Globus pallidus (tissue), 1 donor: Measurements from ENCODE around the gene TANC1.
"Not testable (repeated sequence)": the region's sequence is repeated elsewhere in the genome, so short reads cannot be mapped to it uniquely, and the experiment has no call there.

Source experiments
- DNase-seq: peaks from one replicate; pipeline ENCODE4 v3.0.0-alpha.2; 2015; ENCODE audit warnings: low spot score

TANC1 gene

GRCh38 chr2:159140070-159140769 lies 171.8 kb downstream of the TANC1 start:
- DNase-seq = no peak

DNA sequence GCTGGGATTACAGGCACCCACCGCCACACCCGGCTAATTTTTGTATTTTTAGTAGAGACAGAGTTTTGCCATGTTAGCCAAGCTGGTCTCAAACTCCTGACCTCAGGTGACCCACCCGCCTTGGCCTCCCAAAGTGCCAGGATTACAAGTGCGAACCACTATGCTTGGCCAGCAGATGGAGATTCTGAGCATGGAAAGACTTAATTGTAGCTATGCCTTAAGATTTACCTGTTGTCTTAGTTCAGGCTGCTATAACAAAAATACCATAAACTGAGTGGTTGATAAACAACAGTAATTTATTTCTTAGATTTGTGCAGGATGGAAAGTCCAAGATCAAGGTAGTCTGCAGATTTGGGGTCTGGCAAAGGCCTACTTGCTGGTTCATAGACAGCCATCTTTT lies 172.4 kb downstream of the TANC1 start:
- DNase-seq = not testable (repeated sequence)

DNA sequence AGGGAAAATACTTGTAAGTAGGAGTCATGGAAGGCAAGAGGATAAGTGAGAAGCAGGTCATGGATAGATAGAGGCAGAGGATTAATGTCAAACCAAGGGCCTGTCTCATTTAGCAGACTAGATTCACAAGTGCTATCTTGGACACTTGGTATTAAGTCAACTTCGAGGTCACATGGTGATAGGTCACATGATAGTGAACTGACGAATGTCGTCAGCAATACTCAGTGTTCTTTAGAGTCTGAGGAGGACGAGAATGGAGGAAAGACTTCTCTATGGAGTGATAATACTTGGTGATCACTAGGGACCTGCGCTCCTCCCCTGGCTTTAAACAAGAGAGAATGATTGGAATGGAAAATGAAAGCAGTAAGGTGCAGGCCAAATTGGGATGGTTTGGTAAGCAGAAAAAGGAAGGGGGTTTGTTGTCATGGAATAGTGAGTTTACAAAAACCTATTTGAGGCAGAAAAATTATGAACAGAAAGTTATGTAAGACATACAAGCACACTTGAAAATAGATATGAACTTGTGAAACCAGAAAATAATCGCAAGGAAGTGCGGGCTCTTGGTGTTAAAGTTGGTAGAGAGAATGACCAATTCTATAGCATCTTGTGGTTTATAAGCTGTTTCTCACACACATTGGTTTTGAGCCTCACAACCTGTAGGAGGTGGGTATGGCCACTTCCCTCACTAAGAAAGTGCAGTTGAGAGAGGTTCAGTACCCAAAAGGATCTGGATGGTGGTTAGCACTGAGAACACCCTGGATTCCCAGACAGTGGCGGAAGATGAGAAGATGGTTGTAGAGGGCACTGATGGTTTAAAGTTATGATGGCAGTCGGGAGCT lies 176.6 kb downstream of the TANC1 start:
- no peak for DNase-seq

GRCh38 chr2:159145745-159146354 lies 177.4 kb downstream of the TANC1 start:
- no peak for DNase-seq

- no peak for DNase-seq
Observed at GRCh38 chr2:159146996-159147666, 178.7 kb downstream of the TANC1 start.

DNA sequence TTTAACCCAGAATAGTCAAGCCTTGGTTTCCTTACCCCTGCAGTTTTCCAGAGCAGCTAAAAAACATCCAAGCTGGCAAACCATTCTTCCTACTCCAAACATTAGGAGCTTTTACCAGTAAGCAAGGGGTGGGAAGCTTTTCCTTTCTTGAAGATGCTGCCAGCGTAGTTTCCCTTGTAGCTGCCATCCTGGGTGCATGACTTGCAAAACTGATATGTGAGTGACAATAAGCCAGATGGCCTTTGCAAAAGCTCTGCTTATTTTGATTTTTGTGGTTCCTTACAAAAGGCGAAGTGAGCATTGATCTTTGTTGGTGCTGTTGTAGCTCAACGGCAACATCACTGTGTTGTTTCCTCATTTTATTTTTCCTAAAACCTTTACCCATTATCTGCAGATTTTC lies 179.2 kb downstream of the TANC1 start:
- no peak for DNase-seq

DNA sequence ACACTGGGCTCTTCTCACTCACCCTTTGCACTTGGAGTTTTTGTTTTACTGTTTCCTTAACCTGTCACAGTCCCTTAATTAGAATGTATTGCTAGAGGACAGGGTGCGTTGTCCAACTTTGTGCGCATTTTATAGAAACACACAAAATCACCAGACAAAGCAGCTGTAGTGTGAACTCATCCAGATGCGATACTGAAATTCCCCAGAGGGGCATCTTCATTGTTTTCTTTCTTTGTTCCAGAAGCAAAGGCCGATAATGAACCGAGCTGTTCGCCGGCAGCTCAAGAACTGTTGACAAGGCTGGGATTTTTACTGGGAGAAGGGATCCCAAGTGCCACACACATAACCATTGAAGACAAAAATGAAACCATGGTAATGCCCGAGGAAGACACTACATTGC lies 180.5 kb downstream of the TANC1 start:
- DNase-seq = no peak

DNA sequence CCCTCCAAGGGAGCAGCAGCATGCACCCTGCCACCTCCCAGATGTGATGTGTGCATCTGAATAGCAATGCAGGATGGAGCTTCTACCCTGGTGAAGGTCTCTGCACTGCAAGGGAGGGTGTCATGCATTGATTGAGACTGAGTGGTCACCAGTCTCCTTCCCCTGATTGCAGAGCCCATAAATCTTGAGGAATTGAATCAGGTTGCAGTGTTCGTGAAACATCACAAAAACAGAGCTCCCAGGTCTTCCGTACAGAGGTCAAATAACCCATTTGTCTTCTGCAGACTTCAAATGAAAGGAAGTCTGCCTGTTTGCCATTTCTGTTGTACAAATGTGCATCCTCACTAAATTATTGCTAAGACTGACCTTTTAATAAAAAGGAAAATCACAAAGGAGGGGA lies 181.3 kb downstream of the TANC1 start:
- no peak for DNase-seq

DNA sequence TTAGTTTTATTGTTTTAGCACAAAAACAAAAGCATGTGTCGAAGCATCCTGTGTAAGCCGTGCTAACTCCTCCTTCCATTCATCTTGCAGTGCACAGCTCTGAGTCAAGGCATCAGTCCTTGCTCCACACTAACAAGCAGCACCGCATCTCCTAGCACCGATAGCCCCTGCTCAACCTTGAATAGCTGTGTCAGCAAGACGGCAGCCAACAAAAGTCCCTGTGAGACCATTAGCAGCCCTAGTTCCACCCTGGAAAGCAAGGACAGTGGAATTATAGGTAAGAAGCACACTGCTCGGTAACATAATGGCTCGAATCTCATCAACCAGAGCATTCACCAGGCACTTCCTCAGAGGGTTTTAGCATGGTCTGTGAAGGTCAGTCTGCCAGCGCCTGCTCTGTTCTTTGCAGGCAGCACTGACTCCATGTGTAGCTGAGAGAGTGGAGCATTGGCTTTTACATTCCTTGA lies 181.9 kb downstream of the TANC1 start:
- DNase-seq = no peak

GRCh38 chr2:159151198-159152127 lies 183.0 kb downstream of the TANC1 start:
- no peak for DNase-seq

DNA sequence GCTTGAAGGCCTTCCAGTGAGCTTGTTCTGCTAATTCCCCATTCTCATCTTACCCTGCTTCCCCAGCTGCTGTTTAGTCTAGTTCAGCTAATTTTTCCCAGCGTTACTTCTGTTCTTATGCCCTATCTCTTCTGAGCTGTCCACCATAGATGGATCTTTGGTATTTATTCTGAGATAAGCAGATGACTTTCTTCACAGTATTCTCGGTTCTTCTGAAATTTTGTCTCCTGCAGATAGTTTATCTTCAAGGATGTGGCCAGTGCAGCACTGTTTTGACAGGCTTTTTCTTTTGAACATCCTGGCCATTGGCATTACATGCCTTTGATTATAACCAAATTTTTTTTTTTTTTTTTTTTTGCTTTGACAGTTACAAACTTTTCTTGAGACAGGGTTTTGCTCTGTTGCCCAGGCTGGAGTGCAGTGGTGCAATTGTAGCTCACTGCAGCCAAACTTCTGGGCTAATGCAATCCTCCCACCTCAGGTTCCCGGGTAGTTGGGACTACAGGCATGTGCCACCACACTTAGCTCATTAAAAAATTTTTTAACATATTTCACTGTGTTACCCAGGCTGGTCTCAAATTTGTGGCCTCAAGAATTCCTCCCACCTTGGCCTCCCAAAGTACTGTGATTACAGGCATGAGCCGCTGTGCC lies 183.8 kb downstream of the TANC1 start:
- DNase-seq = no peak

- no peak for DNase-seq
Observed at GRCh38 chr2:159153063-159153462, 184.6 kb downstream of the TANC1 start.

- no peak for DNase-seq
Observed at GRCh38 chr2:159153463-159153862, 185.0 kb downstream of the TANC1 start.

DNA sequence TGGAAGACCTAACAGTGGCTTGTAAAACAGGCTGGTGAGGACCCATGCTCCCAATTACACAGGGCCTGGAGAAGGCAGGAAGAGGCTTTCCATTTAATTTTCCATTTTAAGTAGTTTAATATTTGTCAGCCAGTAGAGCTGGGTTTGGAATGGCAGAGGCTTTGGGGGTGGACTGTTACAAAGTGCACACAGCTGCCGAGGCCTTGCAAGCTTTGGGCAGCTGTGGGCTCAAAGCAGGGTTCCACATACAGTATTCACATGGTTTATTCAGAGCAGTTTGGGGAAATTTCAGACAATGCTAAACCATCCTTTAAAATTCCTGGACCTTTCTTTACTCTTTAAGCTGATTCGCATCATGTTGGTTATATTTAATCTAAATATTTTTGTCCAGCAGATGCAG lies 185.5 kb downstream of the TANC1 start:
- DNase-seq = no peak

- no peak for DNase-seq
Observed at GRCh38 chr2:159154366-159154765, 185.9 kb downstream of the TANC1 start.

DNA sequence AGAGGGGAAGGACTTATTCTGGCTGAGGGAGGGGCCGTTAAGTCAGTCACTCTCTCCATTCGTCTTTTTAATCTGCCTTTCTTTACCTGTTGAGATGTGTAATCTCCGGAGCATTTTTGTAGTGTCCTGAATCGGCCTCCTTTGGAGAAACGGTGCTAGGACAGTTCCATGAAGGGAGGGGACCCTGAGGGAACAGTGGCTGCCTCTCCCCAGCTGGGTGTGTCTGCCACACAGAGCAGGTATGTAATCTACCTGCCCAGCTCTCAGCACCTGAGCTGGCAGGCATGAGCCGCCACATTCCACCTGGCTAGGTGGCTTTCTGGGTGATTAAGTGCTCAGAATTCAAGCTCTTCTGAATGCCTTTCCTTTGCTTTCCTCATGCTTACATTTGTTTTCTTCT lies 186.9 kb downstream of the TANC1 start:
- DNase-seq = no peak

DNA sequence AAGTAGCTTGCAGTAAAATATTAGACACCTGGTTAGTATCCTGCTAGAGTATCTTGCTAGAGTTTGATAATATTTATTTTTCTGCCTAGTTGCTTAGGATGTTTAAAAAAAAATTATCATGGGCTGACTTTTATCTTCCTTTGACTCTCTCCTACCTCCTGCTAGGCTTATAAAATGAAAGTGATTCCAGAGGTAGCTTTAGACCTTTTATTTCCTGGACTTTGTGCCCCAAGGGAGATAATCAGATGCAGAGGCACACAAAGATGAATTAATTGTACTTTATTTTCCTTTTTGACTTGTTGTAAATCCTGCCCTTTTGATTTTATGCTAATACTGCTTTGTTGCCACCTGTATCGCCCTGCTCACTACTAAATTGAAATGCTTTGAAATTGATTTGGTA lies 187.4 kb downstream of the TANC1 start:
- no peak for DNase-seq

- DNase-seq = no peak
Observed at GRCh38 chr2:159156834-159157233, 188.4 kb downstream of the TANC1 start.

GRCh38 chr2:159157361-159158209 lies 189.1 kb downstream of the TANC1 start:
- no peak for DNase-seq

GRCh38 chr2:159160412-159160811 lies 192.0 kb downstream of the TANC1 start:
- DNase-seq = no peak
